Activated CD8-positive, alpha-beta memory T cell treated with anti-CD3 and anti-CD28 coated beads, Interleukin-2, amount 50 U/mL, for 4 hours (primary cell): ENCODE data around the gene TK2.
"Not testable (repeated sequence)": the region's sequence is repeated elsewhere in the genome, so short reads cannot be mapped to it uniquely, and the experiment has no call there.

Experiments used
- DNase-seq: peaks from one replicate; pipeline ENCODE4 v3.0.0-alpha.2; 2020

The TK2 gene

DNA sequence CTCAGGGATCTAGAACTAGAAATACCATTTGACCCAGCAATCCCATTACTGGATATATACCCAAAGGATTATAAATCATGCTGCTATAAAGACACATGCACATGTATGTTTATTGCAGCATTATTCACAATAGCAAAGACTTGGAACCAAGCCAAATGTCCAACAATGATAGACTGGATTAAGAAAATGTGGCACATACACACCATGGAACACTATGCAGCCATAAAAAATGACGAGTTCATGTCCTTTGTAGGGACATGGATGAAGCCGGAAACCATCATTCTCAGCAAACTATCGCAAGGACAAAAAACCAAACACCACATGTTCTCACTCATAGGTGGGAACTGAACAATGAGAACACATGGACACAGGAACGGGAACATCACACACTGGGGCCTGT is 48.4 kb downstream of the TK2 start:
- DNase-seq = not testable (repeated sequence)

- DNase-seq = not testable (repeated sequence)
Observed at GRCh38 chr16:66497921-66498320, 52.0 kb downstream of the TK2 start.

DNA sequence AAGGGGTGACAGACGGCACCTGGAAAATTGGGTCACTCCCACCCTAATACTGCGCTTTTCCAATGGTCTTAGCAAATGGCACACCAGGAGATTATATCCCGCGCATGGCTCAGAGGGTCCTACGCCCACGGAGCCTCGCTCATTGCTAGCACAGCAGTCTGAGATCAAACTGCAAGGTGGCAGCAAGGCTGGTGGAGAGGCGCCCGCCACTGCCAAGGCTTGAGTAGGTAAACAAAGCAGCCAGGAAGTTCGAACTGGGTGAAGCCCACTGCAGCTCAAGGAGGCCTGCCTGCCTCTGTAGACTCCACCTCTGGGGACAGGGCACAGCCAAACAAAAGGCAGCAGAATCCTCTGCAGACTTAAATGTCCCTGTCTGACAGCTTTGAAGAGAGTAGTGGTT is 53.7 kb downstream of the TK2 start:
- not testable (repeated sequence) for DNase-seq

GRCh38 chr16:66495440-66495839 is 54.5 kb downstream of the TK2 start:
- no peak for DNase-seq

DNA sequence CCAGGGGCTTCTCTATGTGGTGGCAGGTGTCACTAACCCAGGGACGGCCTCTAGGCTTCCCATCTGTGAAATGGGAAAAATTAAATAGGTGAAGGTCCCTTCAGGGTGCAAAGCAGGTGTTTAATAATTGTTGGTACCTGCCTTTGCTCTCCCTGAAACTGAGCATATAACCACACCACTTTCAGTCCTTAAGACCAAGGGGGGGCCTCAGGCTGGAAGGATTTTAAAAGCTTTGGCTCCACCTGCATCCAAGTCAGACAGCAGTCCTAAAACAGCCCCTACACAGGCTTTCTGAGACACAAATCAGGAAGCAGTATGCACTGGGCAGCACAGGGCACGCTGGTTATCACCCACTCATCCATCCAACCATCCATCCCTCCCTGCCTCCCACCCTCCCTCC is 55.0 kb downstream of the TK2 start:
- DNase-seq = no peak

- no peak for DNase-seq
Observed at GRCh38 chr16:66493490-66494401, 56.2 kb downstream of the TK2 start.

DNA sequence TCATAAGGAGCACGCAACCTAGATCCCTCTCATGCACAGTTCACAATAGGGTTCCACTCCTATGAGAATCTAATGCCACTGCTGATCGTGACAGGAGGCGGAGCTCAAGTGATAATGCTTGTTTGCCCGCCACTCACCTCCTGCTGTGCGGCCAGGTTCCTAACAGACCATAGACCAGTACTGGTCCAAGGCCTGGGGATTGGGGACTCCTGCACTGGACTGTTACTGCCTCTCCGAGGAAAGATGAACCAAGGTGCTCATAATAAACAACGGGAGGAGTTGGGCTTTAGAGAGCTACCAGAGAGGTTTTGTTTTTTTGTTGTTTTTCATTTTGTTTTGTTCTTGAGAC is 58.2 kb downstream of the TK2 start:
- no peak for DNase-seq

GRCh38 chr16:66490774-66491715 is 58.9 kb downstream of the TK2 start:
- DNase-seq = no peak

- DNase-seq = no peak
Observed at GRCh38 chr16:66489818-66490217, 60.1 kb downstream of the TK2 start.

GRCh38 chr16:66489385-66489784 is 60.5 kb downstream of the TK2 start:
- no peak for DNase-seq

DNA sequence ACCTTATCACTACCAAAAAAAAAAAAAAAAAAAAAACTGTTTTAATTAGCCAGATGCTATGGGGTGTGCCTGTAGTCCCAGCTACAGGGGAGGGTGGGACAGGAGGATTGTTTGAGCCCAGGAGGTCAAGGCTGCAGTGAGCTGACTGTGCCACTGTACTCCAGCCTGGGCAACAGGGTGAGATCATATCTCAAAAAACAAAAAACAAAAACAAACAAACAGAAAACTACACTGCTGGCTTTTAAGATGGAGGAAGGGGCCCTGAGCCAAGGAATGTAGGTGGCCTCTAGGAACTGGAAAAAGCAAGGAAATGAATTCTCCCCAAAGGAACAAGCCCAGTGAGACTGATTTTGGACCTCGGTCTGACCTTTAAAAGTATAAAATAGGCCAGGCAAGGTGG is 61.4 kb downstream of the TK2 start:
- DNase-seq = no peak

- no peak for DNase-seq
Observed at GRCh38 chr16:66487580-66488275, 62.2 kb downstream of the TK2 start.

DNA sequence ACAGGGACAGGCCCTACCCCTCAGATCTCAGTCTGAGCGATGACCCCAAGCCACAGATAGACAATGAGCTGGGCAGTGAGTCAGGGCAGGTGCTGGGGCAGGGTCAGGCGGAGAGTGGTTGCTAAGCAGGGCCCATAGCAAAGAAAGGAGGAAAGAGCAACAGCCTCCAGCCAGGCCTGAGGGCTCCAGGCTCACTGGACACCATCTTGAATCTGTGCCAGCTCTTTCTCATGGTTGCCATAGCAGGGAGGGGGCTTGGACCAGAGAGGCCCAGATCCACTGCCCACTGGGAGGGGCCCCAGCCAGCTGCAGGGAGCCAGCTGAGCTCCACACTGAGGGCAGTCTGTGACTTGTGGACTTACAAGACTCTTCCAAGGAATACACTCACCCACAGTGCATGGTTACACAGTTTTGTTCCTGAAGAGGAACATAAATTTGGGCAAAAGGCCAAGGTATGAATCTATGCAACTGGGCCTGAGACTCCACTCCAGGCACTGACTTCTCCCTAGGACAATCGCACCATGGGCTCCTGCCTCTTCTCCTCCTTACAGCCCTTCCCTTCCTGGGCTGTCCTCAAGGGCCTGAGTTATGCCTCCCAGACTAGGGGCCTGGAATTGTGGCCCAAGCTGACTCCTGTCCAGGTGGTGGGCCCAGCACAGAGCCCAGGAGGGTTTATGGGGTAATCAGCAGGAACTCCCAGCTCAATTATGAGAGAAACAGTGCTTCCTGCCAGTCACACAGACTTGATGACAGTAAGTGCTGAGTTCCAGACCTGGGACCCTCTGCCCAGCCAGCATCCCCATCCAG is 62.9 kb downstream of the TK2 start:
- DNase-seq = no peak

DNA sequence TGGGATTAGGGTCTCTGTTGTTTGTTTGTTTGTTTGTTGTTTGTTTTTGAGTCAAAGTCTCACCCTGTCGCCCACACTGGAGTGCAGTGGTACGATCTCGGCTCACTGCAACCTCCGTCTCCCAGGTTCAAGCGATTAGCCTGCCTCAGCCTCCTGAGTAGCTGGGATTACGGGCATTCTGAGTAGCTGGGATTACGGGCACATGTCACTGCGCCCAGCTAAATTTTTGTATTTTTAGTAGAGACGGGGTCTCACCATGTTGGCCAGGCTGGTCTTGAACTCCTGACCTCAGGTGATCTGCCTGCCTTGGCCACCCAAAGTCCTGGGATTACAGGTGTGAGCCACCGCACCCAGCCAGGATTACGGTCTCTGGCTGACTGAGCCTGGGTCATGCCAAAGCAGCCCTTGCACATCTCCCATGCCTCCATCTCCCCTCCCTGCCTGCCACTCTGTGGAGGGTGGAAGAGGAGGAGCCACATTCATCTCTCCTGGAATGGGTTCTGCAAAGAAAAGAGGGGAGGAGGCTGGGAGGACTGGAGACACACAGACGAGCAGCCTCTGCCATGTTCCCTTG is 63.6 kb downstream of the TK2 start:
- no peak for DNase-seq

GRCh38 chr16:66485376-66485775 is 64.5 kb downstream of the TK2 start:
- no peak for DNase-seq

GRCh38 chr16:66484453-66485213 is 65.3 kb downstream of the TK2 start:
- no peak for DNase-seq

DNA sequence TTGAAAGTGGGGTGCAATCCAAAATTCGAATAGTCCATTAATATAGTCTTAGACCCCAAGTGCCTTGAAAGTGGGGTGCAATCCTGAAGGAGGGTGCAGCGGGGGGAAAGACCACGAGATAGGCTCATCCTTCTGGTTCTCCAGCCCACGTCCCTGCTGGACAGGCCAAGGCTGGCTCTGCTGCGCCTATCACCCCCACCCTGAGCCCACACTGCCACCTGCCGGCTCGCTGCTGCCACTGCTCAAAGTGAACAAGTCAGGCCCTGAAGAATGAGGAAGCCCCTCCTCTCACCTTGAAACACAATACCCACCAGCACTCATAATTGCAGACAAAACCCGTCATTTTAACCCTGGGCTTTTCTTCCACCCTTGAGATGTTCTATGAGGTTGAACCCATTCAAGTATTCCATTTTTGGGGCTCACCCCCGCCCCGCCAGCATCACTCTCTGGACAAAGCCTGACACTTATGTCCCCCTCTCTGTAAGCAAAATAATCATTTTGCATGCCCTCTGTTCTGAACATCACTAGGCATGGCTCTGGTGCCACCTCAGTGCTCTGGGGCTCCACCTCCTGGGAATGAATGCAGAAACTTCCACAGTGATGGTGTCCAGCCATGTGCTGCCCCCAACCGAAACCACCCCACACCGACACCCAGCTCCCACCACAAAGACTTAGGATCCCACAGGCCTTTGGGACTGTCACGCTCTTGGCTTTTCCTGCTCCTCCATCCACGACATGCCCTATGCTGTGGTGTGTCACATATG is 66.1 kb downstream of the TK2 start:
- peak; percentile 74 for DNase-seq

GRCh38 chr16:66481943-66482390 is 68.0 kb downstream of the TK2 start:
- no peak for DNase-seq

DNA sequence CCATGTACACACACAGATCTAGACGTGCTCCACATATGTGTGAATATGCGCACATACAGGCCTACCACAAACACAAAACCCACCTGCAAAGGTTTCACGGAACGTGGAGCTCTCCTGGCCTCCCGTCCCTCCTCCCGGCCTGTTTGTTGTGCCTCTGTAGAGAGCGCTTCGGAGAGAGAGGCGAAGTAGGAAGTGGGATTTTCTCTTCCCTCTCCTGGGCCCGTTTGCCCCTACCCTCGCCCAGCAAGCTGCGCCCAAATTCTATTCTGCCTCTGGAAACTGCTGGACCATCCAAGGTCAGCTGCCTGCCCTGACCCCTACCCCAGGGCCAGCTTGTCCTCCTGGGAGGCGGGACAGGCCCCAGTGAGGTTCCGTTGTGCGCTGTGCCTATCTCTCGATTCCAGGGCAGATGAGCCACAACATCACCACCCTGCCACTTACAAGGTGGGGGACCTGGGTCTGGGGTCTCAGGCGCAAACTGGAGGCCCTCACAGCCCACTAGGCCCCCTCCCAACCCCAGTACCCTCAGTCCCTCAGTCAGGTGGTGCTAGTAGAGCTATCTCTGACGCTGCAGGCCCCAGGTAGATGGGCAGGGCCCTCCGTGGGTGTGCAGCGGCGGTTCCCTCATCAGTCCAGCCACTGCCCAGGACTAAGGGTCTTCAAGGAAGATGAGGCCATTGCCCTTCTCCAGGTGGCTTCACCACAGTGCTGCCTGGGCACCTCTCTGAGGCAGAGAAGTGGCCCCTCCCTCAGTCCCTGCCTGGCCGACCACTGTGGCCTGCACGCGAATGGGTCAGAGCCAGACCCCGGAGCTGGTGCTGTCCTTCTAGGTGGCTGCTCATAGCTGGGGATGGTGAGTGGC is 68.6 kb downstream of the TK2 start:
- no peak for DNase-seq
